WTC11 (cell line): ENCODE measurements around the gene AQP12A. TPM values are rescaled to one million over a fixed set of nuclear protein-coding genes. Genes with fewer than 3 reads are reported as not detected.

Experiments
- ATAC-seq: fragments of 200-7000 bp; cut with Tn5 transposase; 2 replicates; pipeline ENCODE4 v1.10.0; 2021; ENCODE audit warnings: mild to moderate bottlenecking, moderate library complexity
- CTCF ChIA-PET: fragments of 300-600 bp; sonication (Branson Sonifier 250); formaldehyde crosslinking; loops from one replicate; lab custom pipeline; 2021; ENCODE audit warnings: antibody characterized with exemption; lab: Charles Lee
- POLR2A ChIA-PET: fragments of 350-600 bp; sonication (Branson Sonifier 250); formaldehyde crosslinking; loops from one replicate; lab custom pipeline; 2021; ENCODE audit warnings: antibody characterized with exemption; lab: Charles Lee
- DNase-seq: peaks from one replicate; pipeline ENCODE4 v3.0.0; 2021; ENCODE audit warnings: low spot score
- H3K27ac Mint-ChIP-seq: 2 replicates; pipeline ENCODE4 v1.8.0; 2021; ENCODE audit warnings: mixed read lengths
- H3K27me3 Mint-ChIP-seq: 2 replicates; pipeline ENCODE4 v1.8.0; 2021; ENCODE audit warnings: low read depth, mild to moderate bottlenecking, moderate library complexity, mixed read lengths
- H3K36me3 Mint-ChIP-seq: 2 replicates; pipeline ENCODE4 v1.8.0; 2021; ENCODE audit warnings: mixed read lengths
- H3K4me1 Mint-ChIP-seq: 2 replicates; pipeline ENCODE4 v1.8.0; 2022; ENCODE audit warnings: mixed read lengths
- H3K4me3 Mint-ChIP-seq: 2 replicates; pipeline ENCODE4 v1.8.0; 2021; ENCODE audit warnings: mild to moderate bottlenecking, moderate library complexity, mixed read lengths
- H3K9me3 Mint-ChIP-seq: 2 replicates; pipeline ENCODE4 v1.8.0; 2021; ENCODE audit warnings: mixed read lengths
- AFF4 ChIP-seq: sonication (generic); formaldehyde crosslinking; IDR thresholded peaks from 2 replicates; pipeline ENCODE4 v1.8.1; 2023; ENCODE audit warnings: mild to moderate bottlenecking, missing genetic modification reagents, borderline replicate concordance
- CREB1 ChIP-seq: sonication (generic); formaldehyde crosslinking; IDR thresholded peaks from 2 replicates; pipeline ENCODE4 v1.8.0; 2023; ENCODE audit warnings: mild to moderate bottlenecking, missing genetic modification reagents
- CREM ChIP-seq: sonication (generic); formaldehyde crosslinking; IDR thresholded peaks from 2 replicates; pipeline ENCODE4 v1.8.1; 2022; ENCODE audit warnings: mild to moderate bottlenecking, missing genetic modification reagents, moderate library complexity
- CTCF ChIP-seq: fragments of 200-600 bp; IDR thresholded peaks from 2 replicates; pipeline ENCODE4 v1.8.0; 2022; ENCODE audit warnings: antibody characterized with exemption
- FOXK1 ChIP-seq: sonication (generic); formaldehyde crosslinking; IDR thresholded peaks from 2 replicates; pipeline ENCODE4 v1.8.0; 2022; ENCODE audit warnings: mild to moderate bottlenecking, moderate library complexity, missing genetic modification reagents
- IRF2 ChIP-seq: sonication (generic); formaldehyde crosslinking; IDR thresholded peaks from 2 replicates; pipeline ENCODE4 v1.8.0; 2022; ENCODE audit warnings: low read depth, missing genetic modification reagents, borderline replicate concordance
- JAZF1 ChIP-seq: fragments of 250-450 bp; sonication (Bioruptor Pico); IDR thresholded peaks from 2 replicates; pipeline ENCODE4 v1.9.0; 2021; ENCODE audit warnings: moderate library complexity, mild to moderate bottlenecking, inconsistent platforms
- MLX ChIP-seq: sonication (generic); formaldehyde crosslinking; IDR thresholded peaks from 2 replicates; pipeline ENCODE4 v1.8.1; 2023; ENCODE audit warnings: mild to moderate bottlenecking, missing genetic modification reagents, moderate library complexity
- NFATC4 ChIP-seq: fragments of 250-450 bp; sonication (Bioruptor Pico); IDR thresholded peaks from 2 replicates; pipeline ENCODE4 v1.9.0; 2021; ENCODE audit warnings: mild to moderate bottlenecking
- NFYB ChIP-seq: sonication (generic); formaldehyde crosslinking; conservative IDR thresholded peaks from 2 replicates; pipeline ENCODE4 v1.8.0; 2022; ENCODE audit warnings: low read depth, missing genetic modification reagents
- NR1H2 ChIP-seq: sonication (generic); formaldehyde crosslinking; IDR thresholded peaks from 2 replicates; pipeline ENCODE4 v1.9.0; 2021; ENCODE audit warnings: mild to moderate bottlenecking, moderate library complexity, missing genetic modification reagents
- OVOL2 ChIP-seq: fragments of 250-450 bp; sonication (Bioruptor Pico); IDR thresholded peaks from 2 replicates; pipeline ENCODE4 v1.9.0; 2021; ENCODE audit warnings: mild to moderate bottlenecking, borderline replicate concordance
- PREB ChIP-seq: sonication (generic); formaldehyde crosslinking; IDR thresholded peaks from 2 replicates; pipeline ENCODE4 v1.8.1; 2022; ENCODE audit warnings: mild to moderate bottlenecking, missing genetic modification reagents, moderate library complexity, borderline replicate concordance
- SP1 ChIP-seq: sonication (generic); formaldehyde crosslinking; conservative IDR thresholded peaks from 2 replicates; pipeline ENCODE4 v1.8.1; 2022; ENCODE audit warnings: missing genetic modification reagents
- STAT6 ChIP-seq: sonication (generic); formaldehyde crosslinking; conservative IDR thresholded peaks from 2 replicates; pipeline ENCODE4 v1.8.1; 2023; ENCODE audit warnings: mild to moderate bottlenecking, low read depth, missing genetic modification reagents, moderate library complexity
- TEAD4 ChIP-seq: sonication (generic); formaldehyde crosslinking; IDR thresholded peaks from 2 replicates; pipeline ENCODE4 v1.8.0; 2022; ENCODE audit warnings: mild to moderate bottlenecking, missing genetic modification reagents
- ZNF281 ChIP-seq: sonication (generic); formaldehyde crosslinking; IDR thresholded peaks from 2 replicates; pipeline ENCODE4 v1.8.0; 2023; ENCODE audit warnings: mild to moderate bottlenecking, missing genetic modification reagents
- total RNA-seq: library from RNA; stranded (reverse); gene quantifications from 3 replicates; pipeline ENCODE4 v1.2.3, GENCODE V29; 2021

Gene AQP12A
- total RNA-seq, 1 experiment from 2014 or later: not detected

- TF ChIP-seq PREB (CRISPR knock-in tag): no peak
- TF ChIP-seq NR1H2: no peak
- no peak for TF ChIP-seq NFATC4 (CRISPR knock-in tag)
- no peak for TF ChIP-seq ZNF281 (CRISPR knock-in tag)
- TF ChIP-seq CREM (CRISPR knock-in tag): no peak
- TF ChIP-seq IRF2 (CRISPR knock-in tag): no peak
Observed at GRCh38 chr2:240736281-240737250, 44.9 kb downstream of the AQP12A start (continued).

- TF ChIP-seq FOXK1 (CRISPR knock-in tag) (no peak), IRF2 (CRISPR knock-in tag) (no peak), OVOL2 (CRISPR knock-in tag) (no peak), STAT6 (no peak), JAZF1 (CRISPR knock-in tag) (no peak), SP1 (CRISPR knock-in tag) (no peak), MLX (CRISPR knock-in tag) (no peak), CREB1 (CRISPR knock-in tag) (no peak), NFYB (CRISPR knock-in tag) (no peak)
- Mint-ChIP-seq H3K4me1 (no peaks in the 10 kb centered on the region), H3K4me3 (no peak overlapping the region), H3K27ac (no peak overlapping the region; the same call in 1 of the 2 replicates), H3K36me3 (peaks cover 43% of the 10 kb centered on the region), H3K27me3 (no peaks in the 10 kb centered on the region), H3K9me3 (no peaks in the 10 kb centered on the region)
- ATAC-seq (no peak), DNase-seq (no peak)
- CTCF ChIA-PET: no interaction called here
- POLR2A ChIA-PET: no interaction called here
Observed at GRCh38 chr2:240737512-240737911, 45.8 kb downstream of the AQP12A start.

- TF ChIP-seq AFF4 (CRISPR knock-in tag) (no peak), TEAD4 (no peak), CTCF (no peak), SP1 (CRISPR knock-in tag) (no peak)
- TF ChIP-seq, all 79 proteins: peak for 0
- Mint-ChIP-seq H3K27me3 (no peaks in the 10 kb centered on the region), H3K27ac (no peak overlapping the region), H3K4me1 (no peaks in the 10 kb centered on the region), H3K36me3 (peaks cover 44% of the 10 kb centered on the region), H3K9me3 (no peaks in the 10 kb centered on the region), H3K4me3 (no peak overlapping the region)
- ChIA-PET CTCF (no interaction called here), POLR2A (no interaction called here)
- no peak for ATAC-seq
- no peak for DNase-seq
Observed at GRCh38 chr2:240737958-240738357, 46.3 kb downstream of the AQP12A start.
